WTC11 (cell line): ENCODE results near the gene CFAP119. TPM values are rescaled to one million over a fixed set of nuclear protein-coding genes. Genes with fewer than 3 reads are reported as not detected.

Source experiments
- ATAC-seq: fragments of 200-7000 bp; cut with Tn5 transposase; 2 replicates; pipeline ENCODE4 v1.10.0; 2021; ENCODE audit warnings: mild to moderate bottlenecking, moderate library complexity
- CTCF ChIA-PET: fragments of 300-600 bp; sonication (Branson Sonifier 250); formaldehyde crosslinking; loops from one replicate; lab custom pipeline; 2021; ENCODE audit warnings: antibody characterized with exemption; lab: Charles Lee
- POLR2A ChIA-PET: fragments of 350-600 bp; sonication (Branson Sonifier 250); formaldehyde crosslinking; loops from one replicate; lab custom pipeline; 2021; ENCODE audit warnings: antibody characterized with exemption; lab: Charles Lee
- DNase-seq: peaks from one replicate; pipeline ENCODE4 v3.0.0; 2021; ENCODE audit warnings: low spot score
- H3K27ac Mint-ChIP-seq: 2 replicates; pipeline ENCODE4 v1.8.0; 2021; ENCODE audit warnings: mixed read lengths
- H3K27me3 Mint-ChIP-seq: 2 replicates; pipeline ENCODE4 v1.8.0; 2021; ENCODE audit warnings: low read depth, mild to moderate bottlenecking, moderate library complexity, mixed read lengths
- H3K36me3 Mint-ChIP-seq: 2 replicates; pipeline ENCODE4 v1.8.0; 2021; ENCODE audit warnings: mixed read lengths
- H3K4me1 Mint-ChIP-seq: 2 replicates; pipeline ENCODE4 v1.8.0; 2022; ENCODE audit warnings: mixed read lengths
- H3K4me3 Mint-ChIP-seq: 2 replicates; pipeline ENCODE4 v1.8.0; 2021; ENCODE audit warnings: mild to moderate bottlenecking, moderate library complexity, mixed read lengths
- H3K9me3 Mint-ChIP-seq: 2 replicates; pipeline ENCODE4 v1.8.0; 2021; ENCODE audit warnings: mixed read lengths
- ELF4 ChIP-seq: sonication (generic); formaldehyde crosslinking; IDR thresholded peaks from 2 replicates; pipeline ENCODE4 v1.8.1; 2022; ENCODE audit warnings: low read depth, mild to moderate bottlenecking, moderate library complexity, missing genetic modification reagents
- ESRRA ChIP-seq: sonication (generic); formaldehyde crosslinking; IDR thresholded peaks from 2 replicates; pipeline ENCODE4 v1.8.1; 2022; ENCODE audit warnings: mild to moderate bottlenecking, missing genetic modification reagents, borderline replicate concordance
- FOXP1 ChIP-seq: sonication (generic); formaldehyde crosslinking; IDR thresholded peaks from 2 replicates; pipeline ENCODE4 v1.8.0; 2022; ENCODE audit warnings: missing genetic modification reagents, mild to moderate bottlenecking, moderate library complexity, borderline replicate concordance
- GTF2I ChIP-seq: fragments of 250-450 bp; sonication (Bioruptor Pico); conservative IDR thresholded peaks from 2 replicates; pipeline ENCODE4 v1.4.0; 2021; ENCODE audit warnings: mild to moderate bottlenecking
- HMGA2 ChIP-seq: fragments of 250-450 bp; sonication (Bioruptor Pico); IDR thresholded peaks from 2 replicates; pipeline ENCODE4 v1.4.0; 2021; ENCODE audit warnings: mild to moderate bottlenecking, moderate library complexity
- NFE2L1 ChIP-seq: sonication (generic); formaldehyde crosslinking; IDR thresholded peaks from 2 replicates; pipeline ENCODE4 v1.8.1; 2023; ENCODE audit warnings: missing genetic modification reagents
- NFYB ChIP-seq: sonication (generic); formaldehyde crosslinking; conservative IDR thresholded peaks from 2 replicates; pipeline ENCODE4 v1.8.0; 2022; ENCODE audit warnings: low read depth, missing genetic modification reagents
- SOX15 ChIP-seq: fragments of 250-450 bp; sonication (Bioruptor Pico); IDR thresholded peaks from 2 replicates; pipeline ENCODE4 v1.9.0; 2021; ENCODE audit warnings: mild to moderate bottlenecking
- SP1 ChIP-seq: sonication (generic); formaldehyde crosslinking; conservative IDR thresholded peaks from 2 replicates; pipeline ENCODE4 v1.8.1; 2022; ENCODE audit warnings: missing genetic modification reagents
- TEAD1 ChIP-seq: sonication (generic); formaldehyde crosslinking; IDR thresholded peaks from 2 replicates; pipeline ENCODE4 v1.8.0; 2022; ENCODE audit warnings: mild to moderate bottlenecking, missing genetic modification reagents
- ZNF263 ChIP-seq: sonication (generic); formaldehyde crosslinking; IDR thresholded peaks from 2 replicates; pipeline ENCODE4 v1.8.1; 2022; ENCODE audit warnings: low read depth, mild to moderate bottlenecking, moderate library complexity, missing genetic modification reagents
- ZNF396 ChIP-seq: fragments of 250-450 bp; sonication (Bioruptor Pico); IDR thresholded peaks from 2 replicates; pipeline ENCODE4 v1.8.0; 2021; ENCODE audit warnings: mild to moderate bottlenecking, moderate library complexity, borderline replicate concordance
- ZNF671 ChIP-seq: fragments of 250-450 bp; sonication (Bioruptor Pico); IDR thresholded peaks from 2 replicates; pipeline ENCODE4 v1.8.0; 2021; ENCODE audit warnings: mild to moderate bottlenecking
- total RNA-seq: library from RNA; stranded (reverse); gene quantifications from 3 replicates; pipeline ENCODE4 v1.2.3, GENCODE V29; 2021
- TF ChIP-seq, protein P1 (sequence below): fragments of 250-450 bp; sonication (Bioruptor Pico); IDR thresholded peaks from 2 replicates; pipeline ENCODE4 v2.1.2; 2022; ENCODE audit warnings: mild to moderate bottlenecking, moderate library complexity
- TF ChIP-seq, protein P2 (sequence below): fragments of 250-450 bp; sonication (Bioruptor Pico); IDR thresholded peaks from 2 replicates; pipeline ENCODE4 v1.9.0; 2021; ENCODE audit warnings: moderate library complexity, mild to moderate bottlenecking, inconsistent platforms, borderline replicate concordance
- TF ChIP-seq, protein P3 (sequence below): sonication (generic); formaldehyde crosslinking; IDR thresholded peaks from 2 replicates; pipeline ENCODE4 v1.8.0; 2023; ENCODE audit warnings: mild to moderate bottlenecking, missing genetic modification reagents
- TF ChIP-seq, protein P4 (sequence below): sonication (generic); formaldehyde crosslinking; IDR thresholded peaks from 2 replicates; pipeline ENCODE4 v1.8.1; 2023; ENCODE audit warnings: mild to moderate bottlenecking, missing genetic modification reagents, moderate library complexity
- TF ChIP-seq, protein P5 (sequence below): sonication (generic); formaldehyde crosslinking; IDR thresholded peaks from 2 replicates; pipeline ENCODE4 v1.8.1; 2023; ENCODE audit warnings: mild to moderate bottlenecking, moderate library complexity, missing genetic modification reagents
- TF ChIP-seq, protein P6 (sequence below): fragments of 250-450 bp; sonication (Bioruptor Pico); IDR thresholded peaks from 2 replicates; pipeline ENCODE4 v1.9.0; 2021; ENCODE audit warnings: mild to moderate bottlenecking
- TF ChIP-seq, protein P7 (sequence below): sonication (generic); formaldehyde crosslinking; IDR thresholded peaks from 2 replicates; pipeline ENCODE4 v1.8.1; 2022; ENCODE audit warnings: mild to moderate bottlenecking, moderate library complexity, missing genetic modification reagents
- TF ChIP-seq, protein P8 (sequence below): fragments of 200-600 bp; IDR thresholded peaks from 2 replicates; pipeline ENCODE4 v1.8.0; 2022; ENCODE audit warnings: antibody characterized with exemption
- TF ChIP-seq, protein P9 (sequence below): fragments of 250-450 bp; sonication (Bioruptor Pico); IDR thresholded peaks from 2 replicates; pipeline ENCODE4 v1.8.0; 2021; ENCODE audit warnings: mild to moderate bottlenecking

The CFAP119 gene
- total RNA-seq, 1 experiment from 2014 or later: 6.6 TPM

DNA sequence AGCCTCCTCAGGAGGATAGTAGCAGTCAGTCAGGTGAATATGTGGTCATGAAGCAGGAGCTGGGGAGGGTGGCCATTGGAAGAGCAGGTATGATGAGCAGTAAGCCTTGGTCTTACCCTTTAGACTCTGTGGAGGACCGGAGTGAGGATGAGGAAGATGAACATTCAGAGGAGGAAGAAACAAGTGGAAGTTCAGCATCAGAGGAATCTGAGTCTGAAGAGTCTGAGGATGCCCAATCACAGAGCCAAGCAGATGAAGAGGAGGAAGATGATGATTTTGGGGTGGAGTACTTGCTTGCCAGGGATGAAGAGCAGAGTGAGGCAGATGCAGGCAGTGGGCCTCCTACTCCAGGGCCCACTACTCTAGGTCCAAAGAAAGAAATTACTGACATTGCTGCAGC, 50.1 kb downstream of the CFAP119 start:
- no peak for DNase-seq
- ATAC-seq: no peak
- ChIA-PET CTCF (interaction anchor here (1.0 kb wide), 1 partner anchor 96 kb away, joined by 3 read pairs; no protein-coding TSS in a partner anchor), POLR2A (interaction anchor here (1.3 kb wide), 1 partner anchor 36 kb away, joined by 4 read pairs; the partner anchor contains the start of gene PHKG2)
- Mint-ChIP-seq H3K27me3 (no peaks in the 10 kb centered on the region), H3K36me3 (peaks cover 81% of the 10 kb centered on the region), H3K4me3 (no peak overlapping the region), H3K4me1 (no peaks in the 10 kb centered on the region), H3K9me3 (no peaks in the 10 kb centered on the region), H3K27ac (no peak overlapping the region)
- TF ChIP-seq, protein P1, sequence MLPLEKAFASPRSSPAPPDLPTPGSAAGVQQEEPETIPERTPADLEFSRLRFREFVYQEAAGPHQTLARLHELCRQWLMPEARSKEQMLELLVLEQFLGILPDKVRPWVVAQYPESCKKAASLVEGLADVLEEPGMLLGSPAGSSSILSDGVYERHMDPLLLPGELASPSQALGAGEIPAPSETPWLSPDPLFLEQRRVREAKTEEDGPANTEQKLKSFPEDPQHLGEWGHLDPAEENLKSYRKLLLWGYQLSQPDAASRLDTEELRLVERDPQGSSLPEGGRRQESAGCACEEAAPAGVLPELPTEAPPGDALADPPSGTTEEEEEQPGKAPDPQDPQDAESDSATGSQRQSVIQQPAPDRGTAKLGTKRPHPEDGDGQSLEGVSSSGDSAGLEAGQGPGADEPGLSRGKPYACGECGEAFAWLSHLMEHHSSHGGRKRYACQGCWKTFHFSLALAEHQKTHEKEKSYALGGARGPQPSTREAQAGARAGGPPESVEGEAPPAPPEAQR (CRISPR knock-in tag): no peak
- no peak for TF ChIP-seq SOX15 (CRISPR knock-in tag)
- TF ChIP-seq, protein P2, sequence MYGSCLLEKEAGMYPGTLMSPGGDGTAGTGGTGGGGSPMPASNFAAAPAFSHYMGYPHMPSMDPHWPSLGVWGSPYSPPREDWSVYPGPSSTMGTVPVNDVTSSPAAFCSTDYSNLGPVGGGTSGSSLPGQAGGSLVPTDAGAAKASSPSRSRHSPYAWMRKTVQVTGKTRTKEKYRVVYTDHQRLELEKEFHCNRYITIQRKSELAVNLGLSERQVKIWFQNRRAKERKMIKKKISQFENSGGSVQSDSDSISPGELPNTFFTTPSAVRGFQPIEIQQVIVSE (CRISPR knock-in tag): no peak
- TF ChIP-seq SP1 (CRISPR knock-in tag): no peak
- TF ChIP-seq, protein P3, sequence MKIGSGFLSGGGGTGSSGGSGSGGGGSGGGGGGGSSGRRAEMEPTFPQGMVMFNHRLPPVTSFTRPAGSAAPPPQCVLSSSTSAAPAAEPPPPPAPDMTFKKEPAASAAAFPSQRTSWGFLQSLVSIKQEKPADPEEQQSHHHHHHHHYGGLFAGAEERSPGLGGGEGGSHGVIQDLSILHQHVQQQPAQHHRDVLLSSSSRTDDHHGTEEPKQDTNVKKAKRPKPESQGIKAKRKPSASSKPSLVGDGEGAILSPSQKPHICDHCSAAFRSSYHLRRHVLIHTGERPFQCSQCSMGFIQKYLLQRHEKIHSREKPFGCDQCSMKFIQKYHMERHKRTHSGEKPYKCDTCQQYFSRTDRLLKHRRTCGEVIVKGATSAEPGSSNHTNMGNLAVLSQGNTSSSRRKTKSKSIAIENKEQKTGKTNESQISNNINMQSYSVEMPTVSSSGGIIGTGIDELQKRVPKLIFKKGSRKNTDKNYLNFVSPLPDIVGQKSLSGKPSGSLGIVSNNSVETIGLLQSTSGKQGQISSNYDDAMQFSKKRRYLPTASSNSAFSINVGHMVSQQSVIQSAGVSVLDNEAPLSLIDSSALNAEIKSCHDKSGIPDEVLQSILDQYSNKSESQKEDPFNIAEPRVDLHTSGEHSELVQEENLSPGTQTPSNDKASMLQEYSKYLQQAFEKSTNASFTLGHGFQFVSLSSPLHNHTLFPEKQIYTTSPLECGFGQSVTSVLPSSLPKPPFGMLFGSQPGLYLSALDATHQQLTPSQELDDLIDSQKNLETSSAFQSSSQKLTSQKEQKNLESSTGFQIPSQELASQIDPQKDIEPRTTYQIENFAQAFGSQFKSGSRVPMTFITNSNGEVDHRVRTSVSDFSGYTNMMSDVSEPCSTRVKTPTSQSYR (CRISPR knock-in tag): no peak
- TF ChIP-seq, protein P4, sequence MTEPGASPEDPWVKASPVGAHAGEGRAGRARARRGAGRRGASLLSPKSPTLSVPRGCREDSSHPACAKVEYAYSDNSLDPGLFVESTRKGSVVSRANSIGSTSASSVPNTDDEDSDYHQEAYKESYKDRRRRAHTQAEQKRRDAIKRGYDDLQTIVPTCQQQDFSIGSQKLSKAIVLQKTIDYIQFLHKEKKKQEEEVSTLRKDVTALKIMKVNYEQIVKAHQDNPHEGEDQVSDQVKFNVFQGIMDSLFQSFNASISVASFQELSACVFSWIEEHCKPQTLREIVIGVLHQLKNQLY (CRISPR knock-in tag): no peak
- TF ChIP-seq HMGA2 (CRISPR knock-in tag): no peak
- no peak for TF ChIP-seq ZNF263
- no peak for TF ChIP-seq TEAD1
- no peak for TF ChIP-seq FOXP1 (CRISPR knock-in tag)
- TF ChIP-seq ELF4: no peak
- TF ChIP-seq NFE2L1 (CRISPR knock-in tag): no peak
- TF ChIP-seq, protein P5, sequence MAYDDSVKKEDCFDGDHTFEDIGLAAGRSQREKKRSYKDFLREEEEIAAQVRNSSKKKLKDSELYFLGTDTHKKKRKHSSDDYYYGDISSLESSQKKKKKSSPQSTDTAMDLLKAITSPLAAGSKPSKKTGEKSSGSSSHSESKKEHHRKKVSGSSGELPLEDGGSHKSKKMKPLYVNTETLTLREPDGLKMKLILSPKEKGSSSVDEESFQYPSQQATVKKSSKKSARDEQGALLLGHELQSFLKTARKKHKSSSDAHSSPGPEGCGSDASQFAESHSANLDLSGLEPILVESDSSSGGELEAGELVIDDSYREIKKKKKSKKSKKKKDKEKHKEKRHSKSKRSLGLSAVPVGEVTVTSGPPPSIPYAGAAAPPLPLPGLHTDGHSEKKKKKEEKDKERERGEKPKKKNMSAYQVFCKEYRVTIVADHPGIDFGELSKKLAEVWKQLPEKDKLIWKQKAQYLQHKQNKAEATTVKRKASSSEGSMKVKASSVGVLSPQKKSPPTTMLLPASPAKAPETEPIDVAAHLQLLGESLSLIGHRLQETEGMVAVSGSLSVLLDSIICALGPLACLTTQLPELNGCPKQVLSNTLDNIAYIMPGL (CRISPR knock-in tag): no peak

DNA sequence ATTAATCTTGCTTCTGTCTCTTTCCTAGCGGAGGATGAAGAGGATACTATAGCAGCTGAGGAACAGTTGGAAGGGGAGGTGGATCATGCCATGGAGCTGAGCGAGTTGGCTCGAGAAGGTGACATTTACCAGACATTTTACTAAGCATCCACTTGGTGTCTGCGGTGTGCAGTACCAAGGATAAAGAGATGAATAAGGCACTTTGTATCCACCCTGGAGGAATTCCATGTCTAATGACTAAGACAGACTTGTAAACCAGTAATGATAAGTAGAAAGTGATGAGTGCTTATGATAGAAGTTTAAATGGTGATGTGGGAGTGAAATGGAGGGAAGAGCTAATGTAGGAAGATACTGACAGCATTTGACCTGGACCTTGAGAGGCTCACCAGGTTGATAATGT, 50.9 kb downstream of the CFAP119 start:
- ChIA-PET POLR2A (no interaction called here), CTCF (no interaction called here)
- Mint-ChIP-seq H3K4me1 (no peaks in the 10 kb centered on the region), H3K9me3 (no peaks in the 10 kb centered on the region), H3K4me3 (no peak overlapping the region), H3K27ac (no peak overlapping the region), H3K36me3 (peaks cover 79% of the 10 kb centered on the region), H3K27me3 (no peaks in the 10 kb centered on the region)
- no peak for ATAC-seq
- no peak for DNase-seq
- TF ChIP-seq GTF2I (CRISPR knock-in tag): no peak
- TF ChIP-seq, protein P6, sequence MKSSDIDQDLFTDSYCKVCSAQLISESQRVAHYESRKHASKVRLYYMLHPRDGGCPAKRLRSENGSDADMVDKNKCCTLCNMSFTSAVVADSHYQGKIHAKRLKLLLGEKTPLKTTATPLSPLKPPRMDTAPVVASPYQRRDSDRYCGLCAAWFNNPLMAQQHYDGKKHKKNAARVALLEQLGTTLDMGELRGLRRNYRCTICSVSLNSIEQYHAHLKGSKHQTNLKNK: no peak
- no peak for TF ChIP-seq ESRRA
- no peak for TF ChIP-seq ZNF671 (CRISPR knock-in tag)
- TF ChIP-seq, protein P7, sequence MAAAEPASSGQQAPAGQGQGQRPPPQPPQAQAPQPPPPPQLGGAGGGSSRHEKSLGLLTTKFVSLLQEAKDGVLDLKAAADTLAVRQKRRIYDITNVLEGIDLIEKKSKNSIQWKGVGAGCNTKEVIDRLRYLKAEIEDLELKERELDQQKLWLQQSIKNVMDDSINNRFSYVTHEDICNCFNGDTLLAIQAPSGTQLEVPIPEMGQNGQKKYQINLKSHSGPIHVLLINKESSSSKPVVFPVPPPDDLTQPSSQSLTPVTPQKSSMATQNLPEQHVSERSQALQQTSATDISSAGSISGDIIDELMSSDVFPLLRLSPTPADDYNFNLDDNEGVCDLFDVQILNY (CRISPR knock-in tag): no peak
- TF ChIP-seq, protein P8, sequence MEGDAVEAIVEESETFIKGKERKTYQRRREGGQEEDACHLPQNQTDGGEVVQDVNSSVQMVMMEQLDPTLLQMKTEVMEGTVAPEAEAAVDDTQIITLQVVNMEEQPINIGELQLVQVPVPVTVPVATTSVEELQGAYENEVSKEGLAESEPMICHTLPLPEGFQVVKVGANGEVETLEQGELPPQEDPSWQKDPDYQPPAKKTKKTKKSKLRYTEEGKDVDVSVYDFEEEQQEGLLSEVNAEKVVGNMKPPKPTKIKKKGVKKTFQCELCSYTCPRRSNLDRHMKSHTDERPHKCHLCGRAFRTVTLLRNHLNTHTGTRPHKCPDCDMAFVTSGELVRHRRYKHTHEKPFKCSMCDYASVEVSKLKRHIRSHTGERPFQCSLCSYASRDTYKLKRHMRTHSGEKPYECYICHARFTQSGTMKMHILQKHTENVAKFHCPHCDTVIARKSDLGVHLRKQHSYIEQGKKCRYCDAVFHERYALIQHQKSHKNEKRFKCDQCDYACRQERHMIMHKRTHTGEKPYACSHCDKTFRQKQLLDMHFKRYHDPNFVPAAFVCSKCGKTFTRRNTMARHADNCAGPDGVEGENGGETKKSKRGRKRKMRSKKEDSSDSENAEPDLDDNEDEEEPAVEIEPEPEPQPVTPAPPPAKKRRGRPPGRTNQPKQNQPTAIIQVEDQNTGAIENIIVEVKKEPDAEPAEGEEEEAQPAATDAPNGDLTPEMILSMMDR: no peak
- TF ChIP-seq, protein P9, sequence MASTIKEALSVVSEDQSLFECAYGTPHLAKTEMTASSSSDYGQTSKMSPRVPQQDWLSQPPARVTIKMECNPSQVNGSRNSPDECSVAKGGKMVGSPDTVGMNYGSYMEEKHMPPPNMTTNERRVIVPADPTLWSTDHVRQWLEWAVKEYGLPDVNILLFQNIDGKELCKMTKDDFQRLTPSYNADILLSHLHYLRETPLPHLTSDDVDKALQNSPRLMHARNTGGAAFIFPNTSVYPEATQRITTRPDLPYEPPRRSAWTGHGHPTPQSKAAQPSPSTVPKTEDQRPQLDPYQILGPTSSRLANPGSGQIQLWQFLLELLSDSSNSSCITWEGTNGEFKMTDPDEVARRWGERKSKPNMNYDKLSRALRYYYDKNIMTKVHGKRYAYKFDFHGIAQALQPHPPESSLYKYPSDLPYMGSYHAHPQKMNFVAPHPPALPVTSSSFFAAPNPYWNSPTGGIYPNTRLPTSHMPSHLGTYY (CRISPR knock-in tag): no peak
- no peak for TF ChIP-seq NFYB (CRISPR knock-in tag)
- no peak for TF ChIP-seq ZNF396
